PC-9 (cell line): Measurements from ENCODE around the gene NELFB. TPM values are rescaled to one million over a fixed set of nuclear protein-coding genes. Genes with fewer than 3 reads are reported as not detected.

Experiments used
- BruUV-seq: library from RNA; stranded (reverse); fragments of 400-500 nt; replicated peaks from 2 replicates; lab custom pipeline; 2021; lab: Mats Ljungman, UMichigan
- CTCF ChIA-PET: fragments of 300-600 bp; sonication (Branson Sonifier 250); formaldehyde crosslinking; loops from one replicate; lab custom pipeline; 2022; ENCODE audit warnings: antibody characterized with exemption; lab: Charles Lee
- POLR2A ChIA-PET: fragments of 300-600 bp; sonication (Branson Sonifier 250); formaldehyde crosslinking; loops from one replicate; lab custom pipeline; 2022; ENCODE audit warnings: antibody characterized with exemption; ENCODE audit not compliant: unreplicated experiment; lab: Charles Lee
- DNase-seq, 2 experiments: peaks; one replicate each; pipeline versions ENCODE4 v3.0.0 to v3.0.0-alpha.2; 2015 to 2022; ENCODE audit warnings: mixed read lengths in 1 of 2
- H2AFZ ChIP-seq: fragments of 200-600 bp; sonication (generic); 2 replicates; pipeline ENCODE4 v1.8.1; 2017; ENCODE audit warnings: antibody characterized with exemption
- H3F3A ChIP-seq: fragments of 200-600 bp; sonication (generic); 2 replicates; pipeline ENCODE4 v1.8.1; 2017; ENCODE audit warnings: antibody characterized with exemption, mild to moderate bottlenecking, low read depth; ENCODE audit not compliant: insufficient read depth
- H3K27ac ChIP-seq: fragments of 200-600 bp; sonication (generic); 2 replicates; pipeline ENCODE4 v1.6.1; 2016; ENCODE audit warnings: mixed run types
- H3K27me3 ChIP-seq: fragments of 200-600 bp; sonication (generic); 2 replicates; pipeline ENCODE4 v1.6.1; 2016; ENCODE audit warnings: low read depth, mixed run types; ENCODE audit not compliant: insufficient read depth
- H3K36me3 ChIP-seq: fragments of 200-600 bp; sonication (generic); 2 replicates; pipeline ENCODE4 v1.6.1; 2016; ENCODE audit warnings: low read depth, mixed run types
- H3K4me1 ChIP-seq: fragments of 200-600 bp; sonication (generic); replicated peaks from 2 replicates; pipeline ENCODE4 v1.6.1; 2016; ENCODE audit warnings: mixed run types; ENCODE audit not compliant: insufficient read depth
- H3K4me2 ChIP-seq: fragments of 200-600 bp; sonication (generic); 2 replicates; pipeline ENCODE4 v1.6.1; 2017; ENCODE audit warnings: mixed run types
- H3K4me3 ChIP-seq: fragments of 200-600 bp; sonication (generic); 2 replicates; pipeline ENCODE4 v1.6.1; 2016; ENCODE audit warnings: mixed run types
- H3K79me2 ChIP-seq: fragments of 200-600 bp; sonication (generic); 2 replicates; pipeline ENCODE4 v1.6.1; 2017; ENCODE audit warnings: low read depth, mixed run types
- H3K9me2 ChIP-seq: fragments of 200-600 bp; sonication (generic); 2 replicates; pipeline ENCODE4 v1.8.1; 2017; ENCODE audit warnings: mild to moderate bottlenecking; ENCODE audit not compliant: insufficient read depth
- H3K9me3 ChIP-seq: fragments of 200-600 bp; sonication (generic); 2 replicates; pipeline ENCODE4 v1.8.1; 2016; ENCODE audit warnings: low read depth; ENCODE audit not compliant: insufficient read depth
- H4K20me1 ChIP-seq: fragments of 200-600 bp; sonication (generic); 2 replicates; pipeline ENCODE4 v1.8.1; 2017; ENCODE audit not compliant: insufficient read depth
- EZH2 ChIP-seq: fragments of 200-600 bp; sonication (generic); IDR thresholded peaks from 2 replicates; pipeline ENCODE4 v1.8.0; 2017; ENCODE audit warnings: antibody characterized with exemption, low read depth
- intact Hi-C: fragments of 100-400 bp; cut with micrococcal nuclease; formaldehyde crosslinking; loops from one replicate; pipeline ENCODE4 v1.10.0; 2022; ENCODE audit not compliant: unreplicated experiment
- total RNA-seq: library from RNA; stranded (reverse); gene quantifications from 2 replicates; pipeline ENCODE4 v1.2.3, GENCODE V29; 2021
- TF ChIP-seq, protein P1 (sequence below): fragments of 200-600 bp; sonication (generic); conservative IDR thresholded peaks from 2 replicates; pipeline ENCODE4 v1.6.1; 2017; ENCODE audit warnings: mixed run types, antibody characterized with exemption, mild to moderate bottlenecking, moderate library complexity

Gene NELFB
- total RNA-seq, 1 experiment from 2014 or later = 94.2 TPM

DNA sequence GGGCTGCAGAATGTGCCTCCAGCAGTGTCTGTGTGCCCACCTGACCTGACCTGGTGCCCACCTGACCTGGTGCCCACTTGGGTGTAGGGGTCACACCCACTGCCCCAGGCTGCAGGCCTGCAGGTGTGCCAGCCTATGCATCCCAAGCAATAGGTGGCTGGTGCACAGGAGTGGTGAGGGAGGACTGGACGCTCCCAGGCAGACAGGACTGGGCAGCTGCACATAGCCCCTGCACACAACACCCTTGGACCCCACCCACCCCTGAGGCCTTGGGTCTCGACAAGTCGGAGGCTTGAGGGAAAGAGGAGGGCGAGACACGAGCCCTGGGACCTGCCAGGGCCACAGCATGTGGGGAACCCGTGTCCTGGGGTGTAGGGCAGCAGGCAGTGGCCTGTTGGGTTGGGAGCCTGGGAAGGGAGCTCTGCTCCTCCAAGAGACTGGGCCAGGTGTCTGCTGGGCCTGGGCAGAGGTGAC is 57.8 kb downstream of the NELFB start:
- H4K20me1 ChIP-seq = no peaks in the 10 kb centered on the region
- BruUV-seq = no TSS peak
- H3K27me3 ChIP-seq = no peaks in the 10 kb centered on the region
- no peak overlapping the region for H2AFZ ChIP-seq
- H3K79me2 ChIP-seq = no peaks in the 10 kb centered on the region
- peak overlapping the region; percentile 36; the same call in 1 of the 2 replicates for H3K4me2 ChIP-seq
- no peaks in the 10 kb centered on the region for H3K9me3 ChIP-seq
- ChIA-PET POLR2A (interaction anchor here (0.6 kb wide), 1 partner anchor 131 kb away, joined by 5 read pairs; no protein-coding TSS in a partner anchor), CTCF (interaction anchor here (1.8 kb wide), 1 partner anchor 10 kb away, joined by 5 read pairs; no protein-coding TSS in a partner anchor)
- intact Hi-C loops = no loop called here
- peaks cover 53% of the 10 kb centered on the region for H3K4me1 ChIP-seq
- H3K27ac ChIP-seq = peak overlapping the region; percentile 96; the same call in 1 of the 2 replicates
- H3K36me3 ChIP-seq = no peaks in the 10 kb centered on the region
- H3K9me2 ChIP-seq = no peaks in the 10 kb centered on the region
- H3F3A ChIP-seq = peaks cover 22% of the 10 kb centered on the region; the same call in 1 of the 2 replicates
- no peak overlapping the region for H3K4me3 ChIP-seq
- TF ChIP-seq, protein P1, sequence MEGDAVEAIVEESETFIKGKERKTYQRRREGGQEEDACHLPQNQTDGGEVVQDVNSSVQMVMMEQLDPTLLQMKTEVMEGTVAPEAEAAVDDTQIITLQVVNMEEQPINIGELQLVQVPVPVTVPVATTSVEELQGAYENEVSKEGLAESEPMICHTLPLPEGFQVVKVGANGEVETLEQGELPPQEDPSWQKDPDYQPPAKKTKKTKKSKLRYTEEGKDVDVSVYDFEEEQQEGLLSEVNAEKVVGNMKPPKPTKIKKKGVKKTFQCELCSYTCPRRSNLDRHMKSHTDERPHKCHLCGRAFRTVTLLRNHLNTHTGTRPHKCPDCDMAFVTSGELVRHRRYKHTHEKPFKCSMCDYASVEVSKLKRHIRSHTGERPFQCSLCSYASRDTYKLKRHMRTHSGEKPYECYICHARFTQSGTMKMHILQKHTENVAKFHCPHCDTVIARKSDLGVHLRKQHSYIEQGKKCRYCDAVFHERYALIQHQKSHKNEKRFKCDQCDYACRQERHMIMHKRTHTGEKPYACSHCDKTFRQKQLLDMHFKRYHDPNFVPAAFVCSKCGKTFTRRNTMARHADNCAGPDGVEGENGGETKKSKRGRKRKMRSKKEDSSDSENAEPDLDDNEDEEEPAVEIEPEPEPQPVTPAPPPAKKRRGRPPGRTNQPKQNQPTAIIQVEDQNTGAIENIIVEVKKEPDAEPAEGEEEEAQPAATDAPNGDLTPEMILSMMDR = no peak
- TF ChIP-seq EZH2 = no peak
- no peak for DNase-seq

DNA sequence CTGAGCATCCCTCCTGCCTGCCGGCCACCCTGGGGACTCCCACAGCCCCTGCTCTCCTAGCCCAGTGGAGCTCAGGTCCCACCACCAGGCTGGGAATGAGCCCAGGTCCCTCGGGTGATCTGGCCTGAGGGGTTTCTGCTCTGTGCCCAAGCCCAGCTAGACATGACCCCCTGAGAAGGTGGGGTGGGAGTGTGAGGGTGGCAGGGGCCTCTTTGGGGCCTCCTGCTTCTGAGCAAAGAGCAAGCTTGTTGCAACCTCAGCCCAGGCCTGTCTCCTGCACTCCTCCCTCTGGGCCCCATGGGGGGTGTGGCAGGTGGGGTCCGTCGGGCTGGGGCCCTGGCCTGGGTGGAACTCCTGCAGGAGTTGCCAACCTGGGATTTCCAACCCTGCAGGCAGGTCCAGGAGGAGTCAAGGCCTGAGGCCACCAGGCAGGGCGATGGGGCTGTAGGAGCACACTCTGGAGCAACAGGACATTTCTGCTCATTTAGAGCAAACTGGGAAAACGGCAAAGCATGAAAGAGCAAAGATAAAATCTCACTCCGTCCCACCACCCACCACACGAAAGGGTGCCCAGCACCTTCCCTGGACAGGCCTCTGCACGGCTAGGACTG is 58.3 kb downstream of the NELFB start:
- Histone ChIP-seq H2AFZ (no peak overlapping the region), H4K20me1 (no peaks in the 10 kb centered on the region), H3K4me1 (peaks cover 53% of the 10 kb centered on the region), H3K9me3 (no peaks in the 10 kb centered on the region), H3K36me3 (no peaks in the 10 kb centered on the region), H3K4me3 (no peak overlapping the region), H3K27me3 (no peaks in the 10 kb centered on the region), H3K79me2 (no peaks in the 10 kb centered on the region), H3F3A (peaks cover 22% of the 10 kb centered on the region; the same call in 1 of the 2 replicates), H3K4me2 (no peak overlapping the region), H3K27ac (peak overlapping the region; percentile 96; the same call in 1 of the 2 replicates), H3K9me2 (no peaks in the 10 kb centered on the region)
- TF ChIP-seq EZH2 = no peak
- TF ChIP-seq, protein P1 = no peak
- CTCF ChIA-PET = interaction anchor here (1.8 kb wide), 1 partner anchor 10 kb away, joined by 5 read pairs; no protein-coding TSS in a partner anchor
- no peak for DNase-seq
- intact Hi-C loops = no loop called here
- POLR2A ChIA-PET = no interaction called here
- BruUV-seq = no TSS peak

DNA sequence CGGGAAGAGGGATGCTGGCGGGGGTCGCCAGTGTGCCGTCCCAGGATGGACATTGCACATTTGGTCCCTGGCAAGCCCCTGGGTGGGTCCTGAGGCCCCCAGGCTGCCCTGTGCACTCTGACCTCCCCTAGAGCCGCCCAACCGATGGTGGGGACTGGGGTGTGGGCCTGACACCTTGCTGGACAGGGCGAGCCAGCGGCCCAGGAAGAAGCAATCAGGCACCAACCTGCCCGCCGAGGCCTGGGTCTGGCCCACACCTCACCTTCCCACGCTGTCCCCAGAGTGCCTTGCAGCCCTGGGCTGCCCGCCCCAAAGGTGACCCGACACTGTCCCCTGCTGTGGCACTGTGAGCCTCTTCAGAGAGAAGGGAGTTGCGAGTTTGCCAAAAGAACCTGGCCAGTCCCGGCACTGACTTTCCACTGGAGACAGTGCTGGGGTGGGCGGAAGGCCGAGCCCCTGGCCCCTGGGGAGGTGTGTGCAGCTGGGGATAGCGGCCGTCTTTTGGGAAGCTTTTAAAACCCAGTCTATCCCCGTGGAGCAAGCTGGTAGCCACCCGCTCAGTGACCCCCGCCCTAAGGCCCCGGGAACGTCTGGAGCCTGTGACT is 58.9 kb downstream of the NELFB start:
- Histone ChIP-seq H3K27me3 (no peaks in the 10 kb centered on the region), H3K9me2 (no peaks in the 10 kb centered on the region), H2AFZ (no peak overlapping the region), H3F3A (peaks cover 22% of the 10 kb centered on the region; the same call in 1 of the 2 replicates), H3K79me2 (no peaks in the 10 kb centered on the region), H3K36me3 (no peaks in the 10 kb centered on the region), H4K20me1 (no peaks in the 10 kb centered on the region), H3K27ac (no peak overlapping the region), H3K4me2 (no peak overlapping the region), H3K9me3 (no peaks in the 10 kb centered on the region), H3K4me1 (peaks cover 53% of the 10 kb centered on the region), H3K4me3 (no peak overlapping the region)
- no peak for DNase-seq
- ChIA-PET CTCF (no interaction called here), POLR2A (no interaction called here)
- intact Hi-C loops = no loop called here
- TF ChIP-seq, protein P1 = no peak
- TF ChIP-seq EZH2 = no peak
- no TSS peak for BruUV-seq
